Measurements from ENCODE around the gene CELF2.

Gene CELF2

GRCh38 chr10:11300026-11300425, 282.4 kb downstream of the CELF2 start:
- H2BK120ac ChIP-seq (ENCODE audit: insufficient read depth, low read length, poor library complexity) = no peak overlapping the region
- no peaks in the 10 kb centered on the region for H3K27me3 ChIP-seq (ENCODE audit: insufficient read depth, low read length)
- H3K4me2 ChIP-seq (ENCODE audit: low read length) = no peak overlapping the region
- no CpG with 5 or more reads among the region's 8 CpGs for WGBS (ENCODE audit: extremely low coverage, insufficient coverage, insufficient read length)
- no peak overlapping the region for H3K9ac ChIP-seq (ENCODE audit: low read length)
- H4K91ac ChIP-seq (ENCODE audit: low read depth, low read length) = no peak overlapping the region
- H3K4me1 ChIP-seq (ENCODE audit: control insufficient read depth in 1 of 2, insufficient read depth in 2 of 2, low read length in 2 of 2) = no peaks in the 10 kb centered on the region
- no peak overlapping the region for H2BK12ac ChIP-seq (ENCODE audit: low read length)
- H3K79me1 ChIP-seq (ENCODE audit: low read length) = no peaks in the 10 kb centered on the region
- H3K18ac ChIP-seq (ENCODE audit: low read length) = no peak overlapping the region
- DNase-seq = no peak
- no peak overlapping the region for H3K14ac ChIP-seq (ENCODE audit: low read length)
- no peak overlapping the region for H2AFZ ChIP-seq (ENCODE audit: insufficient read depth, low read length, poor library complexity)
- no peaks in the 10 kb centered on the region for H3K36me3 ChIP-seq (ENCODE audit: control insufficient read depth in 1 of 2, insufficient read depth in 2 of 2, low read length in 2 of 2)
- H3K4ac ChIP-seq (ENCODE audit: low read depth, low read length) = no peak overlapping the region
- H2AK5ac ChIP-seq (ENCODE audit: low read length) = no peak overlapping the region
- H4K12ac ChIP-seq (ENCODE audit: low read depth, low read length) = no peak overlapping the region
- no peak overlapping the region for H4K8ac ChIP-seq (ENCODE audit: low read depth, low read length)
- no peaks in the 10 kb centered on the region for H3K9me3 ChIP-seq (ENCODE audit: insufficient read depth, low read depth, low read length)
- H2BK5ac ChIP-seq (ENCODE audit: low read depth, low read length, poor library complexity) = no peak overlapping the region
- no peak overlapping the region for H3K4me3 ChIP-seq (ENCODE audit: low read depth, low read length)
- no peaks in the 10 kb centered on the region for H3K79me2 ChIP-seq (ENCODE audit: control insufficient read depth, insufficient read depth, low read length, poor library complexity)
- H3K23ac ChIP-seq (ENCODE audit: low read length) = no peak overlapping the region
- H3K27ac ChIP-seq (ENCODE audit: low read depth, low read length) = no peak overlapping the region

DNA sequence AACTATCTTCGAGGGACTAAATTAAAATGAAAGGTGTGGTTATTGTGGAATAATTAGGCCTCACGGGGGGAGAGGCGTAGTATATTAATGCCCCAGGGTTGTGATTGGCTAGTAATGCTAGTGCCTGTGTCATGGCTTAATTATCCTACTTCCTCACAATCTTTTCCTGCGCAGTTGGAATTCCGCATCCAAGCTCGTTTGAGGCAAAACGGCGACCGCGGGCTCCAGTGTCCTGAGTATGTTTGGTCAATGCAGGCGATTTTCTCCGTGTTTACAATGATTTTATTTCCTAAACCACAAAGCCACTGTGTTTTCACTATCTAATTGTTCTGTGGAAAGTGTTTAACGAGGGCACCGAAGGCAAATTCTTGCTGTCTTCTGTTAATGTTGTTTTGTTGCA, 282.9 kb downstream of the CELF2 start:
- H3K27me3 ChIP-seq (ENCODE audit: insufficient read depth, low read length) = no peaks in the 10 kb centered on the region
- no peak overlapping the region for H2AFZ ChIP-seq (ENCODE audit: insufficient read depth, low read length, poor library complexity)
- no peak overlapping the region for H3K18ac ChIP-seq (ENCODE audit: low read length)
- no peak overlapping the region for H3K23ac ChIP-seq (ENCODE audit: low read length)
- no peak overlapping the region for H3K14ac ChIP-seq (ENCODE audit: low read length)
- no peaks in the 10 kb centered on the region for H3K9me3 ChIP-seq (ENCODE audit: insufficient read depth, low read depth, low read length)
- H3K4me3 ChIP-seq (ENCODE audit: low read depth, low read length) = no peak overlapping the region
- WGBS (ENCODE audit: extremely low coverage, insufficient coverage, insufficient read length) = no CpG with 5 or more reads among the region's 14 CpGs
- no peaks in the 10 kb centered on the region for H3K79me1 ChIP-seq (ENCODE audit: low read length)
- no peak overlapping the region for H2BK120ac ChIP-seq (ENCODE audit: insufficient read depth, low read length, poor library complexity)
- H3K79me2 ChIP-seq (ENCODE audit: control insufficient read depth, insufficient read depth, low read length, poor library complexity) = no peaks in the 10 kb centered on the region
- H3K9ac ChIP-seq (ENCODE audit: low read length) = no peak overlapping the region
- no peak overlapping the region for H2AK5ac ChIP-seq (ENCODE audit: low read length)
- H3K4ac ChIP-seq (ENCODE audit: low read depth, low read length) = no peak overlapping the region
- no peaks in the 10 kb centered on the region for H3K36me3 ChIP-seq (ENCODE audit: control insufficient read depth in 1 of 2, insufficient read depth in 2 of 2, low read length in 2 of 2)
- no peak overlapping the region for H4K91ac ChIP-seq (ENCODE audit: low read depth, low read length)
- H4K8ac ChIP-seq (ENCODE audit: low read depth, low read length) = no peak overlapping the region
- H2BK12ac ChIP-seq (ENCODE audit: low read length) = no peak overlapping the region
- no peak for DNase-seq
- no peak overlapping the region for H3K4me2 ChIP-seq (ENCODE audit: low read length)
- no peak overlapping the region for H3K27ac ChIP-seq (ENCODE audit: low read depth, low read length)
- H3K4me1 ChIP-seq (ENCODE audit: control insufficient read depth in 1 of 2, insufficient read depth in 2 of 2, low read length in 2 of 2) = no peaks in the 10 kb centered on the region
- no peak overlapping the region for H2BK5ac ChIP-seq (ENCODE audit: low read depth, low read length, poor library complexity)
- H4K12ac ChIP-seq (ENCODE audit: low read depth, low read length) = no peak overlapping the region

DNA sequence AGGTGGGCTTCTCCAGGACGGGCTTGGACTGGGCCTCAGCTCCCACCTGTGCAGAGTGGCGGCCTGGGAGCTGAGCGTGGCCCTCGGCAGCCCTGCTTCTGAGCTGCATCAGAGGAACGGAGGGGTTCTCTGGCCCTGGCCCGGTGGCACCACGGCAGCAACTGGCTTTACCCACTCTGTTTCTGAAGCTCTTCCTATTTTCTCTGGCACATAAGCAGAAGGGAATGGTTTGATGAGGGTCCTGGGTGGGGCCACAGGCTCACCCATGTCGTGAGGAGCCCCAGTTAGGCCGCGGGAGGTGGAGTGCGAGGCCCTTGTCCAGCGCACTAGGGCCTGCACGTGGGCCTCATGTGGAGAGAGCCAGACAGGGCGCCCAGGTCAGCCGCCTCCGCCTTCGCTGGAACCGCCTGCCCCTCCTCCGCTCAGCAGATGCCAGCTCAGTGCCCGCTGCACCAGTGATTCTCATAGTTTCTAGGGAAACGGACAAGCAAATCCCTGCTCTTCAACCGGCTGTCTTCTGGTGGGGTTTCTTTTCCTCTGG, 284.0 kb downstream of the CELF2 start:
- Histone ChIP-seq H2AK5ac (ENCODE audit: low read length) (no peak overlapping the region), H4K91ac (ENCODE audit: low read depth, low read length) (no peak overlapping the region), H3K4me3 (ENCODE audit: low read depth, low read length) (no peak overlapping the region), H3K79me1 (ENCODE audit: low read length) (no peaks in the 10 kb centered on the region), H4K12ac (ENCODE audit: low read depth, low read length) (no peak overlapping the region), H3K9ac (ENCODE audit: low read length) (no peak overlapping the region), H2BK120ac (ENCODE audit: insufficient read depth, low read length, poor library complexity) (no peak overlapping the region), H3K18ac (ENCODE audit: low read length) (no peak overlapping the region), H3K27ac (ENCODE audit: low read depth, low read length) (no peak overlapping the region), H3K4me2 (ENCODE audit: low read length) (no peak overlapping the region), H3K23ac (ENCODE audit: low read length) (no peak overlapping the region), H2BK5ac (ENCODE audit: low read depth, low read length, poor library complexity) (no peak overlapping the region), H3K4ac (ENCODE audit: low read depth, low read length) (no peak overlapping the region), H3K36me3 (ENCODE audit: control insufficient read depth in 1 of 2, insufficient read depth in 2 of 2, low read length in 2 of 2) (no peaks in the 10 kb centered on the region), H3K27me3 (ENCODE audit: insufficient read depth, low read length) (no peaks in the 10 kb centered on the region), H2AFZ (ENCODE audit: insufficient read depth, low read length, poor library complexity) (no peak overlapping the region), H3K4me1 (ENCODE audit: control insufficient read depth in 1 of 2, insufficient read depth in 2 of 2, low read length in 2 of 2) (no peaks in the 10 kb centered on the region), H3K14ac (ENCODE audit: low read length) (no peak overlapping the region), H3K9me3 (ENCODE audit: insufficient read depth, low read depth, low read length) (peaks cover 1% of the 10 kb centered on the region), H3K79me2 (ENCODE audit: control insufficient read depth, insufficient read depth, low read length, poor library complexity) (no peaks in the 10 kb centered on the region), H4K8ac (ENCODE audit: low read depth, low read length) (no peak overlapping the region), H2BK12ac (ENCODE audit: low read length) (no peak overlapping the region)
- WGBS (ENCODE audit: extremely low coverage, insufficient coverage, insufficient read length) = no CpG with 5 or more reads among the region's 22 CpGs
- no peak for DNase-seq

- Histone ChIP-seq H3K36me3 (ENCODE audit: control insufficient read depth in 1 of 2, insufficient read depth in 2 of 2, low read length in 2 of 2) (no peaks in the 10 kb centered on the region), H3K9ac (ENCODE audit: low read length) (no peak overlapping the region), H2AFZ (ENCODE audit: insufficient read depth, low read length, poor library complexity) (no peak overlapping the region), H4K91ac (ENCODE audit: low read depth, low read length) (no peak overlapping the region), H2BK12ac (ENCODE audit: low read length) (no peak overlapping the region), H3K27me3 (ENCODE audit: insufficient read depth, low read length) (no peaks in the 10 kb centered on the region), H4K12ac (ENCODE audit: low read depth, low read length) (no peak overlapping the region), H3K79me1 (ENCODE audit: low read length) (no peaks in the 10 kb centered on the region), H3K23ac (ENCODE audit: low read length) (no peak overlapping the region), H3K18ac (ENCODE audit: low read length) (no peak overlapping the region), H4K8ac (ENCODE audit: low read depth, low read length) (no peak overlapping the region), H3K4me1 (ENCODE audit: control insufficient read depth in 1 of 2, insufficient read depth in 2 of 2, low read length in 2 of 2) (no peaks in the 10 kb centered on the region), H3K27ac (ENCODE audit: low read depth, low read length) (no peak overlapping the region), H3K9me3 (ENCODE audit: insufficient read depth, low read depth, low read length) (peaks cover 4% of the 10 kb centered on the region), H3K79me2 (ENCODE audit: control insufficient read depth, insufficient read depth, low read length, poor library complexity) (no peaks in the 10 kb centered on the region), H2AK5ac (ENCODE audit: low read length) (no peak overlapping the region), H2BK5ac (ENCODE audit: low read depth, low read length, poor library complexity) (no peak overlapping the region), H2BK120ac (ENCODE audit: insufficient read depth, low read length, poor library complexity) (no peak overlapping the region), H3K4ac (ENCODE audit: low read depth, low read length) (no peak overlapping the region), H3K4me2 (ENCODE audit: low read length) (no peak overlapping the region), H3K4me3 (ENCODE audit: low read depth, low read length) (no peak overlapping the region), H3K14ac (ENCODE audit: low read length) (no peak overlapping the region)
- WGBS (ENCODE audit: extremely low coverage, insufficient coverage, insufficient read length) = no CpG with 5 or more reads among the region's 14 CpGs
- no peak for DNase-seq
Observed at GRCh38 chr10:11302181-11302580, 284.5 kb downstream of the CELF2 start.

Data from trophoblast cell (in vitro differentiated cells and primary cell).